Ecto neural progenitor cell (in vitro differentiated cells): ENCODE measurements around the gene IL12RB1.

Experiments
- DNase-seq: peaks from one replicate; pipeline ENCODE4 v3.0.0-alpha.2; 2018; ENCODE audit warnings: low spot score

The IL12RB1 gene

GRCh38 chr19:18086590-18087138 lies at the start of gene IL12RB1:
Gene IL12RB1 (minus strand): TSS chr19:18086934. CDS start chr19:18086823, 111 bp downstream.
- DNase-seq: no peak

GRCh38 chr19:18135712-18136584 lies 49.2 kb upstream of the IL12RB1 start:
- DNase-seq: no peak

- DNase-seq: no peak
These were observed 45.3 kb upstream of the IL12RB1 start for GRCh38 chr19:18131841-18132596.

- DNase-seq: no peak
These were observed 43.9 kb upstream of the IL12RB1 start for GRCh38 chr19:18130523-18131242.

- no peak for DNase-seq
These were observed 42.1 kb upstream of the IL12RB1 start for GRCh38 chr19:18128805-18129204.

GRCh38 chr19:18128044-18128443 lies 41.3 kb upstream of the IL12RB1 start:
- DNase-seq: no peak

- no peak for DNase-seq
These were observed 39.4 kb upstream of the IL12RB1 start for GRCh38 chr19:18126097-18126496.

GRCh38 chr19:18123819-18124218 lies 37.1 kb upstream of the IL12RB1 start:
- DNase-seq: no peak

- DNase-seq: no peak
These were observed 36.4 kb upstream of the IL12RB1 start for GRCh38 chr19:18122860-18123795.

GRCh38 chr19:18122424-18122823 lies 35.7 kb upstream of the IL12RB1 start:
- DNase-seq: no peak

GRCh38 chr19:18121166-18121565 lies 34.4 kb upstream of the IL12RB1 start:
- DNase-seq: no peak

- no peak for DNase-seq
These were observed 33.4 kb upstream of the IL12RB1 start for GRCh38 chr19:18120127-18120526.

GRCh38 chr19:18119717-18120105 lies 33.0 kb upstream of the IL12RB1 start:
- no peak for DNase-seq

- no peak for DNase-seq
These were observed 32.4 kb upstream of the IL12RB1 start for GRCh38 chr19:18119013-18119716.

GRCh38 chr19:18118420-18119012 lies 31.8 kb upstream of the IL12RB1 start:
- DNase-seq: no peak

GRCh38 chr19:18117692-18118378 lies 31.1 kb upstream of the IL12RB1 start:
- DNase-seq: peak; percentile 96

GRCh38 chr19:18117364-18117691 lies 30.6 kb upstream of the IL12RB1 start:
- no peak for DNase-seq

GRCh38 chr19:18114483-18114882 lies 27.7 kb upstream of the IL12RB1 start:
- DNase-seq: no peak

GRCh38 chr19:18113827-18114226 lies 27.1 kb upstream of the IL12RB1 start:
- DNase-seq: no peak
